CD14-positive monocyte (primary cell): Measurements from ENCODE around the gene OXNAD1. TPM values are rescaled to one million over a fixed set of nuclear protein-coding genes. Genes with fewer than 3 reads are reported as not detected.

Experiments used
- DNase-seq, 3 donors: peaks; one replicate each; pipeline ENCODE4 v3.0.0-alpha.2; 2011 to 2022
- H2AFZ ChIP-seq: 2 replicates; pipeline ENCODE4 v1.6.0; 2012; ENCODE audit warnings: mild to moderate bottlenecking, low read depth, low read length, inconsistent platforms; ENCODE audit not compliant: insufficient read depth, poor library complexity, severe bottlenecking
- H3K27ac ChIP-seq, 2 donors: 1 replicate in 1 of 2; 2 replicates in 1 of 2; pipeline ENCODE4 v1.5.1; 2012 to 2013; ENCODE audit warnings: low read length in 2 of 2, control low read depth in 1 of 2, inconsistent platforms in 1 of 2, low read depth in 1 of 2, mild to moderate bottlenecking in 1 of 2
- H3K27me3 ChIP-seq, 2 donors: one replicate each; pipeline versions ENCODE4 v1.6.0 to v1.6.1; 2011 to 2013; ENCODE audit warnings: low read length in 2 of 2; ENCODE audit not compliant: control insufficient read depth in 2 of 2, insufficient read depth in 2 of 2
- H3K36me3 ChIP-seq, 2 donors: replicated peaks in 1 of 2; 1 replicate in 1 of 2; 2 replicates in 1 of 2; pipeline versions ENCODE4 v1.5.1 to v1.6.1; 2012 to 2013; ENCODE audit warnings: low read length in 2 of 2, control low read depth in 1 of 2, inconsistent platforms in 1 of 2, mild to moderate bottlenecking in 1 of 2; ENCODE audit not compliant: insufficient read depth in 2 of 2, control insufficient read depth in 1 of 2
- H3K4me1 ChIP-seq, 2 donors: 1 replicate in 1 of 2; 2 replicates in 1 of 2; pipeline versions ENCODE4 v1.5.1 to v1.6.1; 2012 to 2013; ENCODE audit warnings: low read length in 2 of 2, control low read depth in 1 of 2, inconsistent platforms in 1 of 2, mild to moderate bottlenecking in 1 of 2, moderate library complexity in 1 of 2; ENCODE audit not compliant: insufficient read depth in 2 of 2, control insufficient read depth in 1 of 2
- H3K4me2 ChIP-seq: replicated peaks from 2 replicates; pipeline ENCODE3; 2012; ENCODE audit warnings: low read length, moderate library complexity, mild to moderate bottlenecking; ENCODE audit not compliant: poor library complexity, severe bottlenecking; ENCODE audit errors: extremely low read depth
- H3K4me3 ChIP-seq, 3 experiments: fragments of 200-600 bp in 1 of 3; sonication (generic) in 1 of 3; replicated peaks in 1 of 3; 1 replicate in 2 of 3; 2 replicates in 1 of 3; pipeline ENCODE4 v1.5.1; 2011 to 2013; ENCODE audit warnings: low read length in 3 of 3, mild to moderate bottlenecking in 3 of 3, control low read depth in 2 of 3, low read depth in 2 of 3, inconsistent platforms in 1 of 3, moderate library complexity in 1 of 3
- H3K79me2 ChIP-seq: 2 replicates; pipeline ENCODE4 v1.6.0; 2012; ENCODE audit warnings: mild to moderate bottlenecking, control low read depth, inconsistent platforms, low read length, moderate library complexity; ENCODE audit not compliant: insufficient read depth
- H3K9ac ChIP-seq: 2 replicates; pipeline ENCODE4 v1.6.0; 2017; ENCODE audit warnings: low read length, mild to moderate bottlenecking; ENCODE audit not compliant: insufficient read depth, poor library complexity, severe bottlenecking
- H3K9me3 ChIP-seq, 2 donors: replicated peaks in 1 of 2; 1 replicate in 1 of 2; 2 replicates in 1 of 2; pipeline versions ENCODE4 v1.5.1 to v1.6.1; 2012 to 2013; ENCODE audit warnings: low read length in 2 of 2, control low read depth in 1 of 2; ENCODE audit not compliant: control insufficient read depth in 1 of 2, insufficient read depth in 1 of 2
- H4K20me1 ChIP-seq: 2 replicates; pipeline ENCODE4 v1.6.0; 2012; ENCODE audit warnings: mild to moderate bottlenecking, low read length, control low read depth, moderate library complexity; ENCODE audit not compliant: insufficient read depth
- H3K27ac Mint-ChIP-seq, 7 donors: one replicate each; pipeline ENCODE4 v1.8.0; 2020; ENCODE audit warnings: mild to moderate bottlenecking in 7 of 7, mixed read lengths in 7 of 7, moderate library complexity in 6 of 7, inconsistent platforms in 2 of 7
- H3K27me3 Mint-ChIP-seq, 3 donors: one replicate each; pipeline ENCODE4 v1.8.0; 2021 to 2022; ENCODE audit warnings: low read depth in 3 of 3, mild to moderate bottlenecking in 3 of 3, mixed read lengths in 3 of 3, moderate library complexity in 3 of 3, inconsistent platforms in 1 of 3
- H3K36me3 Mint-ChIP-seq, 2 donors: one replicate each; pipeline ENCODE4 v1.8.0; 2020; ENCODE audit warnings: mixed read lengths in 2 of 2, inconsistent platforms in 1 of 2, mild to moderate bottlenecking in 1 of 2
- H3K4me1 Mint-ChIP-seq: one replicate; pipeline ENCODE4 v1.8.0; 2020; ENCODE audit warnings: mild to moderate bottlenecking, mixed read lengths
- H3K4me3 Mint-ChIP-seq, 2 donors: one replicate each; pipeline ENCODE4 v1.8.0; 2020; ENCODE audit warnings: mild to moderate bottlenecking in 2 of 2, mixed read lengths in 2 of 2, moderate library complexity in 1 of 2
- H3K9me3 Mint-ChIP-seq, 7 donors: one replicate each; pipeline ENCODE4 v1.8.0; 2020 to 2022; ENCODE audit warnings: mixed read lengths in 7 of 7, mild to moderate bottlenecking in 6 of 7, moderate library complexity in 6 of 7, inconsistent platforms in 2 of 7
- WGBS: methylation state at CpG from one replicate; pipeline ENCODE4 v1.1.5; 2013; ENCODE audit warnings: missing lambda C conversion rate; ENCODE audit not compliant: insufficient coverage; 5-methylcytosine and 5-hydroxymethylcytosine counted together
- intact Hi-C, 2 donors: fragments of 100-400 bp; cut with micrococcal nuclease; formaldehyde crosslinking; loops; one replicate each; pipeline versions ENCODE4 v1.15.0 to v1.15.1; 2023
- polyA plus RNA-seq, 3 donors: library from polyadenylated mRNA; depleted of rRNA in 1 of 3; unstranded in 2 of 3; stranded (reverse) in 1 of 3; fragments of 300-500 nt in 2 of 3; fragments of >200 nt in 1 of 3; fragmentation: Illumina TruSeq in 2 of 3; gene quantifications; 1 replicate in 2 of 3; 2 replicates in 1 of 3; pipeline ENCODE4 v1.2.3, GENCODE V29; 2012 to 2021
- TF ChIP-seq, protein P1 (sequence below): fragments of 200-600 bp; IDR thresholded peaks from one replicate; pipeline ENCODE4 v1.8.0; 2022; ENCODE audit warnings: antibody characterized with exemption, mild to moderate bottlenecking

The OXNAD1 gene
- polyA plus RNA-seq, 3 donors = 3.7 to 5.1 (median 4.4) TPM

DNA sequence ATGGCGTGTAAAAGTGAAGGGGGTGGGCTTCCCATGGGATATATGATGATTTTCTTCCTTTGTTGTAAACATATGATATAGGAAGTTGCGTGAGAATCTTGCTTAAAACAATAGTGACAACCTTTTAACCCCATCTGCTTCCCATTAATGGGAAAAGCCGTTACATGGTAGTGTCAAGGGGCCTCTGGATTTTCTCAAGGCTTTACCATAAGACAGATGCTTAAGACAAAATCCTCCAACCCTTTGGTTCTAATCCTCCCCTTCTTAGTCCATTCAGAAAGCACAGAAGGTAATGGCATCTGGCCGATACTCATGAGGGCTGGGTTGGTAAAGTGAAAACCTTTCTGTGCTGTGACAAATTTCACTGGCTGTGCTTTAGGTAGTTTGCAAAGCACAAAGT lies 25.2 kb upstream of the OXNAD1 start:
- intact Hi-C loops = no loop called here
- peaks cover 0 to 2% (median 0%) of the 10 kb centered on the region in 3 donors for H3K27me3 Mint-ChIP-seq

DNA sequence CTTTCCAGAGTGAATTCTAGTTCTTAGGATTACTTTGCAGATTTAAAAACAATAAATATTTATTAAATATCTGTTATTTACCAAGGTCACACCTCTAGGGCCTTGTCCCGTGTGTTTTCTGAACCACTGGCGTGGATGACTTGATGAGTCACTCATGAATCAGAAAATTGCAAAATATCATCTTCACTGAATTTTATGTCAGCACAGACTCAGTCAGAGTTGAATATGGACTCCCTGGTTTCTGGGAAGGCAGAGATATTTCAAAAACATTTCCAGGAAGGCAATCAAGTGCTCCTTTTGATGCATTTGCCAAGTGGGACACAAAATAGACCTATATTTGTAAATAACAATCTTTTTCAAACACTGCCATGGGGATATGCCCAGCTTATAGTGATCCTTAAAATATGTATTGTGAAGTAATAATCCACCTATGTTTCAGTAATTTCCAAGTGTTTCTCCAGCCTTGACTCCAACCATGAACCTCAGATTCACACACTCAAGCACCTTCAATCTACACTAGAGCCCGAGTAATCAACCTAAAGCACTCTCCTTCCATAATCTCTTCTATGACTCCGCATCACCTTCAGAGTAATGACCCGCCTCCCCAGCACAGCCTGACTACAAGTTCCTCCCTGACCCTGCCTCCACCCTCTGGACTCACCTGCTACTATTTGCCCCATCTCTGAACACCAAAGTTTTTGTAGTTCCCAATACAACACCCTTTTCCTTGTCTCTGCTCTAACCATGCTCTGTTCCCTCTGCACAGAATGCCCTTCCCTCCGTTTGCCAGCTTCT lies 24.6 kb upstream of the OXNAD1 start:
- peak; percentile 48 to 80 (median 75) for DNase-seq
- Mint-ChIP-seq H3K4me1 (peaks cover 21% of the 10 kb centered on the region), H3K9me3 (no peaks in the 10 kb centered on the region)

More for the DNA sequence above, 25.2 kb upstream of the OXNAD1 start:
- H3K4me1 ChIP-seq = peaks cover 9 to 23% of the 10 kb centered on the region in 2 donors
- no peaks in the 10 kb centered on the region for H3K36me3 ChIP-seq
- Mint-ChIP-seq H3K4me1 (peaks cover 21% of the 10 kb centered on the region), H3K36me3 (no peaks in the 10 kb centered on the region), H3K4me3 (no peak overlapping the region), H3K9me3 (no peaks in the 10 kb centered on the region), H3K27ac (peak overlapping the region in 1 of 7 donors; percentile 23)
- H3K27ac ChIP-seq = peak overlapping the region in 1 of 2 donors; percentile 12
- no peak for DNase-seq
- H3K27me3 ChIP-seq = no peaks in the 10 kb centered on the region
- H4K20me1 ChIP-seq = no peaks in the 10 kb centered on the region
- H3K79me2 ChIP-seq = no peaks in the 10 kb centered on the region
- TF ChIP-seq, protein P1, sequence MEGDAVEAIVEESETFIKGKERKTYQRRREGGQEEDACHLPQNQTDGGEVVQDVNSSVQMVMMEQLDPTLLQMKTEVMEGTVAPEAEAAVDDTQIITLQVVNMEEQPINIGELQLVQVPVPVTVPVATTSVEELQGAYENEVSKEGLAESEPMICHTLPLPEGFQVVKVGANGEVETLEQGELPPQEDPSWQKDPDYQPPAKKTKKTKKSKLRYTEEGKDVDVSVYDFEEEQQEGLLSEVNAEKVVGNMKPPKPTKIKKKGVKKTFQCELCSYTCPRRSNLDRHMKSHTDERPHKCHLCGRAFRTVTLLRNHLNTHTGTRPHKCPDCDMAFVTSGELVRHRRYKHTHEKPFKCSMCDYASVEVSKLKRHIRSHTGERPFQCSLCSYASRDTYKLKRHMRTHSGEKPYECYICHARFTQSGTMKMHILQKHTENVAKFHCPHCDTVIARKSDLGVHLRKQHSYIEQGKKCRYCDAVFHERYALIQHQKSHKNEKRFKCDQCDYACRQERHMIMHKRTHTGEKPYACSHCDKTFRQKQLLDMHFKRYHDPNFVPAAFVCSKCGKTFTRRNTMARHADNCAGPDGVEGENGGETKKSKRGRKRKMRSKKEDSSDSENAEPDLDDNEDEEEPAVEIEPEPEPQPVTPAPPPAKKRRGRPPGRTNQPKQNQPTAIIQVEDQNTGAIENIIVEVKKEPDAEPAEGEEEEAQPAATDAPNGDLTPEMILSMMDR = no peak
- H3K9me3 ChIP-seq = no peaks in the 10 kb centered on the region
- no peak overlapping the region for H3K9ac ChIP-seq
- no CpG with 5 or more reads among the region's 4 CpGs for WGBS
- H2AFZ ChIP-seq = no peak overlapping the region
- no peak overlapping the region for H3K4me3 ChIP-seq
- no peak overlapping the region for H3K4me2 ChIP-seq

More for the DNA sequence above, 24.6 kb upstream of the OXNAD1 start:
- Histone ChIP-seq H3K4me2 (no peak overlapping the region), H3K9ac (no peak overlapping the region), H3K4me3 (no peak overlapping the region), H3K4me1 (peaks cover 9 to 23% of the 10 kb centered on the region in 2 donors), H4K20me1 (no peaks in the 10 kb centered on the region), H3K27ac (peak overlapping the region in 1 of 2 donors; percentile 33), H3K9me3 (no peaks in the 10 kb centered on the region), H3K36me3 (no peaks in the 10 kb centered on the region), H3K79me2 (no peaks in the 10 kb centered on the region), H2AFZ (no peak overlapping the region), H3K27me3 (no peaks in the 10 kb centered on the region)
- intact Hi-C loops = no loop called here
- Mint-ChIP-seq H3K27me3 (peaks cover 0 to 4% (median 0%) of the 10 kb centered on the region in 3 donors), H3K27ac (peak overlapping the region; percentile 5 to 79 (median 63)), H3K36me3 (no peaks in the 10 kb centered on the region), H3K4me3 (no peak overlapping the region)
- TF ChIP-seq, protein P1 = no peak
- WGBS = 57% methylated on average over 5 of the region's 6 CpGs
